Muscle of leg (tissue), 11 donors: Measurements from ENCODE around the gene ACSF2. TPM values are rescaled to one million over a fixed set of nuclear protein-coding genes. Genes with fewer than 3 reads are reported as not detected.
A peak's percentile ranks its signal among the peaks of the same experiment; 100 is the strongest.

Experiments used
- DNase-seq: peaks from one replicate; pipeline ENCODE4 v3.0.0; 2013
- H3K27ac ChIP-seq: one replicate; pipeline ENCODE4 v1.5.1; 2013; ENCODE audit warnings: mild to moderate bottlenecking, low read length, control low read depth
- H3K27me3 ChIP-seq: one replicate; pipeline ENCODE4 v1.6.1; 2013; ENCODE audit warnings: low read length; ENCODE audit not compliant: control insufficient read depth, insufficient read depth
- H3K36me3 ChIP-seq: one replicate; pipeline ENCODE4 v1.6.1; 2013; ENCODE audit warnings: low read length; ENCODE audit not compliant: control insufficient read depth, insufficient read depth
- H3K4me1 ChIP-seq: one replicate; pipeline ENCODE4 v1.6.1; 2013; ENCODE audit warnings: low read length; ENCODE audit not compliant: control insufficient read depth, insufficient read depth
- H3K4me3 ChIP-seq: one replicate; pipeline ENCODE4 v1.5.1; 2013; ENCODE audit warnings: low read length, control low read depth
- H3K9me3 ChIP-seq: replicated peaks from 2 replicates; pipeline ENCODE4 v1.6.1; 2013; ENCODE audit warnings: low read depth, low read length; ENCODE audit not compliant: control insufficient read depth
- WGBS: methylation state at CpG from one replicate; pipeline ENCODE4 v1.1.5; 2013; ENCODE audit warnings: missing lambda C conversion rate; ENCODE audit not compliant: insufficient coverage; 5-methylcytosine and 5-hydroxymethylcytosine counted together
- polyA plus RNA-seq, 8 donors: library from polyadenylated mRNA; unstranded; fragments of 120-200 nt; gene quantifications; one replicate each; pipeline versions ENCODE4 v1.2.1 to v1.2.3, GENCODE V29; 2013; ENCODE audit warnings: inconsistent platforms in 1 of 8, low replicate concordance in 1 of 8; ENCODE audit not compliant: insufficient read length in 8 of 8, insufficient read depth in 1 of 8
- total RNA-seq: library from RNA; stranded (reverse); fragments of 120-200 nt; gene quantifications from one replicate; pipeline ENCODE4 v1.2.4, GENCODE V29; 2013

The ACSF2 gene
- total and polyA plus RNA-seq, 9 donors = 60.4 to 81.6 (median 65.8) TPM

- DNase-seq = no peak
- H3K27ac ChIP-seq = no peak overlapping the region
- H3K4me3 ChIP-seq = no peak overlapping the region
- H3K9me3 ChIP-seq = no peaks in the 10 kb centered on the region
- peaks cover 6% of the 10 kb centered on the region for H3K27me3 ChIP-seq
- no peaks in the 10 kb centered on the region for H3K4me1 ChIP-seq
- no peaks in the 10 kb centered on the region for H3K36me3 ChIP-seq
- 55% methylated on average over 4 of the region's 7 CpGs for WGBS
Measured at GRCh38 chr17:50498021-50498874, 72.2 kb downstream of the ACSF2 start.

DNA sequence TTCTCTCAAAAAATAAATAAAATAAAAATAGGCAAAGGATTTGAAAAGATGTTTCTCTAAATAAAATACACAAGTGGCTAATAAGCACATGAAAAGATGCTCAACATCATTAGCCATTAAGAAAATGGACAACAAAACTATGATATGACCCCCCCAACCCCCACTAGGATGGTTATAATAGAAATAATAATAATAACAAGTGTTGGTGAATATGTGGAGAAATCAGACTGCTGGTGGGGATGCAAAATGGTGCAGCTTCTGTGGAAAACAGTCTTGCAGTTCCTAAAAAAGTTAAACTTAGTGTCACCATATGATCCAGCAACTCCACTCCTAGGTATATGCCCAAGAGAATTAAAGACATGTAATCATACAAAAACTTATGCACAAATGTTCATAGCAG is 73.3 kb downstream of the ACSF2 start:
- Histone ChIP-seq H3K27ac (no peak overlapping the region), H3K9me3 (no peaks in the 10 kb centered on the region), H3K36me3 (no peaks in the 10 kb centered on the region), H3K4me3 (no peak overlapping the region), H3K27me3 (peaks cover 6% of the 10 kb centered on the region), H3K4me1 (no peaks in the 10 kb centered on the region)
- no peak for DNase-seq

GRCh38 chr17:50499721-50500120 is 73.7 kb downstream of the ACSF2 start:
- no peak for DNase-seq
- H3K27ac ChIP-seq = no peak overlapping the region
- no peaks in the 10 kb centered on the region for H3K36me3 ChIP-seq
- H3K27me3 ChIP-seq = peaks cover 6% of the 10 kb centered on the region
- H3K9me3 ChIP-seq = no peaks in the 10 kb centered on the region
- no peaks in the 10 kb centered on the region for H3K4me1 ChIP-seq
- H3K4me3 ChIP-seq = no peak overlapping the region
- WGBS = 94% methylated on average over 2 of the region's 2 CpGs

DNA sequence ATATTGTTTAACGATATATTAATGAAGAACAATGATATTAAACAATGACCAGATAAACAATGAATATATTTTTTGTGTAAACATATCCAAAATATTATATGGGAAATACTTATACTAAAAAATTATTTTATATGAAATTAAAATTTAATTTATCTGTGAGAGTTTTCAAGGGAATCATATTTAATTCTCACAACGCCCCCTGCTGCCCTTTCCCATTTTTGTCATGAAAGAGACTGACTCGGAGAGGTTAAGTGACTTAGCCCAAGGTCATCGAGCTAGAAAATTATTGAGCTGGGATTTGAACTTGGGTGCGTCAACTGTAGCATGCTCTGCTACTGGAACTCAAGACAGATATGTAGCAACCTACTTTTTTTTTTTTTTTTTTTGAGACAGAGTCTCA is 75.0 kb downstream of the ACSF2 start:
- Histone ChIP-seq H3K4me1 (no peaks in the 10 kb centered on the region), H3K27me3 (peaks cover 4% of the 10 kb centered on the region), H3K4me3 (no peak overlapping the region), H3K9me3 (no peaks in the 10 kb centered on the region), H3K36me3 (no peaks in the 10 kb centered on the region), H3K27ac (no peak overlapping the region)
- WGBS = no CpG with 5 or more reads among the region's 5 CpGs
- no peak for DNase-seq

DNA sequence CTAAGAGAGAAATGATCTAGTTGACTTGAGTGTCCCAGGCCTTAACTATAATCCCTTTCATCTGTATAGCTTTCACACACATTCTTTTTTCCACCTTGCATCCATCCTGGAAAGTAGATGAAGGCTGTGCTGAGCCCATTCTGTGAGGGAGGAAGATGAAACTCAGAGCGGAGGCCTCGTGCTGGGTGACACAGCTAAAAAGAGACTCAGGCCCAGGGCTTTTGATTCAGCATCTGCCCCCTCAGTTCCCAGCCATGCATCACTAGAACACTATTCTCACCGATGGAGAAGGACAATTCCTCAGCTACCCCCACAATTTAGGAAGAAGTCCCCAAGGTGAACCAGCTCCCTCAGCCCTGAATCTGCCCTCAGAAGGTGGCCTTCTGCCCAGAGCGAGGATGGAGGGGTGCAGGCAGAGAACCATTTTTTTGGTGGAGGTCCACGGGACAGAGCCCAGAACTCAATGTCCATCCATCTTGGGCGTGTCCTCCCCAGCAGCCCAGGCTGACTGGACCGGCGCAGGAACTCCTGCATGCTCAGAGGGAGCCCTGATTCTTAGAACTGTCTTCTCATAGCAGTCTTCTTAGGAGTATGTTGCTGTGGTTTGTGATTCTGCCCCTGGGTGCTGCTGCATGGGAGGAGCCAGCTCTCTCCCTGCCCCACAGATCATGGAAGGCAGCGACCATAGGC is 76.4 kb downstream of the ACSF2 start:
- H3K27ac ChIP-seq = no peak overlapping the region
- no peaks in the 10 kb centered on the region for H3K9me3 ChIP-seq
- no peak overlapping the region for H3K4me3 ChIP-seq
- H3K36me3 ChIP-seq = no peaks in the 10 kb centered on the region
- 84% methylated on average over 7 of the region's 9 CpGs for WGBS
- peaks cover 1% of the 10 kb centered on the region for H3K4me1 ChIP-seq
- peaks cover 4% of the 10 kb centered on the region for H3K27me3 ChIP-seq
- DNase-seq = no peak

DNA sequence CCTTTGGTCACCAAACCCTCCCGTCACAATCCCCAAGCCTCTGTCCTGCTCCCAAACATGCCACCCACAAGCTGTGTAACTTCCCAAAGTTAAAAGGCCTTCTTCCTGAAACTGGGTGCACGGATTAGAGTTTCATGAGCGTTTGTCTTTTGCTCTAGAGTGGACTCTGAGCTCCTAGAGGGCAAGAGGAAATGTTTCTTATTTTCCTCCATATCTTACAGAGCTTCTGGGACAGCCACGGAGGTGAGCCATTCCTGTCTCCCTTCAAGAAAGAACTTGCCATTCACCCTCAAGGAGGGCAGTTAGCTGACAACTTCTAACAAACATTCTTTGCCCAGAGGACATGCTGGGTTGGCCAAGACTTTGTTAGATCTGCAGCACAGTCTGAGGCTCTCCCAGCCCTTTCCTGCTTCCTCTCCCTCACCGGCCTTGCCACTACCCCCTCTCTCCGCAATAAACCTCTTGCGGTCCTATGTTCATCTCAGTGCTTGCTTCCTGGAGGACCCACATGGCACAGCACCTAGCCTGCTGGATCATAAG is 79.6 kb downstream of the ACSF2 start:
- 55% methylated on average over 3 of the region's 7 CpGs for WGBS

GRCh38 chr17:50506298-50506697 is 80.3 kb downstream of the ACSF2 start:
- no peak for DNase-seq
- H3K4me3 ChIP-seq = no peak overlapping the region
- H3K27me3 ChIP-seq = no peaks in the 10 kb centered on the region
- no peaks in the 10 kb centered on the region for H3K9me3 ChIP-seq
- H3K27ac ChIP-seq = no peak overlapping the region
- H3K4me1 ChIP-seq = peaks cover 14% of the 10 kb centered on the region
- H3K36me3 ChIP-seq = no peaks in the 10 kb centered on the region
- 81% methylated on average over 6 of the region's 7 CpGs for WGBS

More for the DNA sequence above, 79.6 kb downstream of the ACSF2 start:
- Histone ChIP-seq H3K27ac (no peak overlapping the region), H3K36me3 (no peaks in the 10 kb centered on the region), H3K9me3 (no peaks in the 10 kb centered on the region), H3K4me1 (peaks cover 14% of the 10 kb centered on the region), H3K4me3 (no peak overlapping the region), H3K27me3 (no peaks in the 10 kb centered on the region)
- DNase-seq = no peak

- Histone ChIP-seq H3K4me1 (peaks cover 14% of the 10 kb centered on the region), H3K36me3 (no peaks in the 10 kb centered on the region), H3K27me3 (peaks cover 2% of the 10 kb centered on the region), H3K27ac (peak within 1 kb of the TSS; percentile 83), H3K4me3 (peak within 1 kb of the TSS; percentile 59), H3K9me3 (no peaks in the 10 kb centered on the region)
- DNase-seq = peak; percentile 92
- WGBS = 5% methylated on average over 59 of the region's 66 CpGs
Measured at GRCh38 chr17:50507871-50508572, 82.0 kb downstream of the ACSF2 start, which contains the start of gene MYCBPAP. Gene MYCBPAP (plus strand): TSS chr17:50508439. CDS start chr17:50508675, 236 bp downstream.

DNA sequence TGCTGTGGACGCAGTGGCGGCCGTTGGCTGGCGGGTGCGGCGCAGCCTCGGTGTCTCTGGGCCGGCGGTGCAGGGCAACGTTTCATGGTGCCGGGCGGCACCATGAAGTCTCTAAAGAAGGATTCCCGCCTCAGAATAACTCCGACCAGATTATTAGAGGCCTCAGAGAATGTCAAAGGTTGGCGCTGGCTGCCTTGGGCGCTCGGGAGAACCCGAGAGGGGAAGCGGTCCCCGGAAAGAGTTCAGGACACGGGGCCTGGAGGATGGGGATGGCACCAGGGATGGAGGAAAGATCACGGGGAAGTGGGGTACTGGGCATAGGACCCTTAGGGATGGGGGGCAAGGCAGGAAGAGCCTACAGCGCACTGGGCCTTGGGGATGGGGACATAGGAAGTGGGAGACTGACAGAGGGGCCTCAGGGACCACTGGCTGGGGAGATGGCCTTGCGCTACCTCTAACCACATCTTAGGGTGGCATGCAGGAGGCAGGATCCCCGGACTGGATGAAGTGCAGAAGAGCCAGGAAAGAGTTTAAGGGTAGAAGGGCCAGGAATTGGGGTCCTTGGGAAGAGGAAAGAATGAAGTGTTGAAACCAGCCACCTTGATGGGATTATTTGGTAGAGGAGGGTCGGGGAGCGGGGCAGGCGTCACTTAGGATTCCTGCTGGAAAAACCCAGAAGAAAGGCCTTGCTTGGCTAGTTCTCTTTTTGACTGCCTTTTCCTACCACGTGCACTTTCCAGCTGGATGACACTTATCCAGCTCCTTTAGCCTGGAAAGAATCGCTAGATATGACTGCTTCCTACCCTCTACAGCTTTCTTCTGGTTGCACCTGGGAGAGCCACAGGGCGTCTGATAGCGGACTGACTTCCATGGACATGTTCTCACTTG is 82.8 kb downstream of the ACSF2 start:
- Histone ChIP-seq H3K27ac (peak overlapping the region; percentile 83), H3K27me3 (peaks cover 2% of the 10 kb centered on the region), H3K36me3 (no peaks in the 10 kb centered on the region), H3K9me3 (no peaks in the 10 kb centered on the region), H3K4me1 (peaks cover 14% of the 10 kb centered on the region), H3K4me3 (peak overlapping the region; percentile 59)
- peak; percentile 84 for DNase-seq
- 10% methylated on average over 25 of the region's 32 CpGs for WGBS
